ENCODE data around the gene MAP4K4.

The MAP4K4 gene

DNA sequence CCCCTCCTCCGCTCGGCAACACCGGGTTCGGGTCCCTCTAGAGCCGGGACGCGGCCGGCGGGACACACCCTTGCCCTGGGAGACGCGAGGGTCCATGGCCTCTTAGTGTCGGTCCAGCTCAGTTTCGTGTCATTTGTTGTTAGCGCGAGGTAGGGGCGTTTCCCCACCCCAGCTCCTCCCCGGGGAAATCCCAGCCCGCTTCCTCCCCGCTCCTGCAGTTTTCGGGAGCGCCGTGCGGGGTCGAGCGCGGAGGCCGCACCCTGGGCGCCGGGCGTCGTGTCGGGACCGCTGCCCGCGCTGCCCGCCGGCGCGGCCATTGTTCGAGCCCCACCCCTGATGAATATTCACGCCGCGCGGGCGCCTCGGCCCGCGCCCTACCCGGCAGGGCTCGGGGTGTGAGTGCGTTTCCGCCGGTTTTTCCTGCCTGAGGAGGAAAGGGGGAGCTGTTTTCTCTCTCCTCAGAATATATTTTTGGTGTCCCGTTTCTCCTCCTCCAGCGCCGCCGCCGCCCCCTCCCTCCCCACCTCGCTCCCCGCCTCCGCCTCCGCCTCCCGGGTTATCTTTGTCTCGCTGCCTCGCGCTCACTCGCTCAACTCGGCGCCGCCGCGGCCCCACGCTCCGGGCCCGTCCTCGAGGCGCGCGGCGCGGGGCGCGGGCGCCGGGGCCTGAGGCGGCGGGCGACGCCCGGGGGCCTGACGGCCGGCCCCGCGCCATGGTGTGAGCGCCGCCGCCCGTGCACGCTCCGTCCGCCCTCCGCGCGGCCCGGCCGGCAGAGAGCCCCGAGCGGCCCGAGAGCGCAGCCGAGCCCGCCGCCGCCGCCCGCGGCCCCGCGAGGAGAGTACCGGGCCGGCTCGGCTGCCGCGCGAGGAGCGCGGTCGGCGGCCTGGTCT is at the start of gene MAP4K4:
Gene MAP4K4, plus strand, starts transcription at position 584 of the 890 bp plus-strand sequence. CDS start 374 bp downstream, outside the sequence.
- Mint-ChIP-seq H3K9me3 (no peaks in the 10 kb centered on the region), H3K4me1 (peaks cover 24% of the 10 kb centered on the region), H3K27ac (peak within 1 kb of the TSS; percentile 90), H3K36me3 (peaks cover 6% of the 10 kb centered on the region), H3K4me3 (peak within 1 kb of the TSS; percentile 90), H3K27me3 (no peaks in the 10 kb centered on the region)

DNA sequence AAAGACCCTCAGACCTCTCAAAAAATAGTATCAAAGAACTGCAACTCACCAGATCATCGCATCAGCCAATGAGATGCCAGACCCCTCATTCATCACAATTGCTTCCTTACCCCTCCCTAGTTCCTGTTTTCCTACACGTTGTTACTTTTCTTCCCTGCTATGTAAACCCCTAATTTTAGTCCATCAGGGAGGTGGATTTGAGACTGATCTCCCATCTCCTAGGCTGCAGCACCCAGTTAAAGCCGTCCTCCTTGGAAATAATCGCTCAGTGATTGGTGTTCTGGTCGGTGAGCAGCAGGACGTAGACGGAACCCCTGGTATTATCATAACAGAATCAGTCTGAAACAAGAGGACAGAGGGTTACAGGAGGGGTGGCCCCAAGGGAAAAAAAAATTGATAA is 44.0 kb upstream of the MAP4K4 start:
- Mint-ChIP-seq H3K4me3 (no peak overlapping the region), H3K27me3 (no peaks in the 10 kb centered on the region), H3K27ac (peak overlapping the region; percentile 79), H3K4me1 (peaks cover 23% of the 10 kb centered on the region), H3K36me3 (peaks cover 5% of the 10 kb centered on the region), H3K9me3 (peaks cover 4% of the 10 kb centered on the region)

DNA sequence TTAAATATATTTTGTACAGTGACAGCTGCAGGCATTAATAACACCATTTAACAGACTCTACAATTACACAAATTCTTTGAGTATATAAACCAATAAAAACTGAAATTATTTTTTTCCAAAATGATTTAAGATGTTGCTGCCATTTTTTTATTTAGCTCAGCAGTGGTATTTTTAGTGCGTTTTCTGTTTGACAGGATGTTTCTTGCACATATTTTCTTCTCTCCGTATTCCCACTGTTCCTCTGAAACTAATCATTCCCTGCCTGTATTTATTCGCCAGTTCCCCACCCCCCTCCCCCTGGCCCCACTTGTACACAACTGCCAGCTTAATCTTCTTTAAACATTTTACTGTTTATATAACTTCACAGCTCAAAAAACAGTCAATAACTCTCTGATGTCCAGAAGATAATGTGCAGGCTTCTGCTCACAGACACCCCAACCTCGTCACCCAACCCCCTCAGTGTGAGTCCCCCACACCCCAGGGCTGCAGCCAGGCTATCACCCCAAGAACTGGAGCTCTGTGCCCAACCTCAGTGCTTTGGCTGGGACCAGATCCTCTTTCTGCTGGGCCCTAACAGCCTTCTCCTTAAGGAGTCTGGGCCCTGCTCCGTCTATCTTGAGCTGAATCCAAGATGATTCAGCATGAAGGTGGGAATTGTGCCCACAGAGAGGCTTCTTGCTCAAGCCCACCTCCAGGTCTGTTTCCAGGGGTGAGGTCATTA is 41.6 kb upstream of the MAP4K4 start:
- Mint-ChIP-seq H3K9me3 (peaks cover 4% of the 10 kb centered on the region), H3K36me3 (peaks cover 5% of the 10 kb centered on the region), H3K27ac (no peak overlapping the region), H3K4me3 (no peak overlapping the region), H3K4me1 (peaks cover 15% of the 10 kb centered on the region), H3K27me3 (no peaks in the 10 kb centered on the region)

DNA sequence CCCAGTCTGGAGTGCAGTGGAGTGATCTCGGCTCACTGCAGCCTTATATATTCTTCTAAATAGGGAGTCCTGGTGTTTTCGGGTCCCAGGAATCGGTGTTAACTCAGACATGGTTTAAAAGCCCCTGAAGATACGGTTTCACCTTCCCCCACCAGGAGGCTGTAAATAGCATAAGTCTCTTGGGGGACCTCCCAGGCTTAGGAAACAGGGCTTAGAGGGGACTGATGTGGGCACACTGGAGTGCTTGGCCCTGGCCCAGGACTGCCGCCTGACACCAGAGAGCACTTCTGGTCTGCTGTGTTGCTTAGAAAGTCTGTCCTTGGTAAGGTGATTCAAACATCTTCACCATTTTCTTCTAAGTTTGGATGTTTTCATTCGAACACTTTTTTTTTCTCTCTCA is 39.7 kb upstream of the MAP4K4 start:
- peaks cover 2% of the 10 kb centered on the region for H3K36me3 Mint-ChIP-seq
- no peak overlapping the region for H3K27ac Mint-ChIP-seq
- H3K9me3 Mint-ChIP-seq = peaks cover 4% of the 10 kb centered on the region
- H3K27me3 Mint-ChIP-seq = no peaks in the 10 kb centered on the region
- H3K4me3 Mint-ChIP-seq = no peak overlapping the region
- H3K4me1 Mint-ChIP-seq = peaks cover 5% of the 10 kb centered on the region

DNA sequence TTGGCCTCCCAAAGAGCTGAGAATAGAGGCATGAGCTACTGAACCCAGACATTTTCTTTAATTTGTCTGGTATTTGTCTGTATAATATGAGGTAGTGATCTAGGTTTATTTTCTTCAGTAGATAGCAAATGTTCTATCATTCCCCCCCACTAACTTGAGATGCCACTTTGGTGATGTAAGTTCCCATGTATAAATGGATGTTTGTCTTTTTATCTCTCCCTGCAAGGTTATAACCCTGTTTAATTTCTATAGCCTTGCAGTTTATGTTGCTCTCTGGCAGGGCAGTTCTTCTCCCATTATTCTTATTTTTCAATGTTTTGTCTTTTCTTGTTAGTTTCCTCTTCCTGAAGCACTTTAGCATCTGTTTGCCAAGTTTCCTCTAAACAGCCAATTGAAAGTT is 39.1 kb upstream of the MAP4K4 start:
- Mint-ChIP-seq H3K27ac (peak overlapping the region; percentile 47), H3K36me3 (peaks cover 2% of the 10 kb centered on the region), H3K9me3 (peaks cover 3% of the 10 kb centered on the region), H3K4me1 (peaks cover 3% of the 10 kb centered on the region), H3K27me3 (no peaks in the 10 kb centered on the region), H3K4me3 (no peak overlapping the region)

DNA sequence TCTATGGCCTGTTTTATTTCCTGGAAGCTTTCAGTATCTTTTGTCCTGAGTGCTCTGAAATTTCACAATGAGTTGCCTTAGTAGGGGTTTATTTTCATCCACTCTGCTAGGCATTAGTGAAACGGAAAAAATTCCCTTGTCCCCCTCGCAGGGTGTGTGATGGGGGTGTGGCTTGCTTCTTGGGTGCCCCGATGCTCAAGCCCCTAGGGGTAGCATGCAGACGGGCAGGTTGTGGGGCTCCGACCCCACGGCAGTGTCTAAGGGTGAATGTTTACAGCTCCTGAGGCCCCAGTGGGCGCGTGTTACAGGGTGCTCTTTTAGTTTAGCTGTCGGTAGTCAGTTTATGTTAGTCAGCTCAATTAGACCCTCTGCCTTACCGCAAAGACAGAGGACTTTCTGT is 32.2 kb upstream of the MAP4K4 start:
- no peaks in the 10 kb centered on the region for H3K36me3 Mint-ChIP-seq
- no peak overlapping the region for H3K4me3 Mint-ChIP-seq
- no peak overlapping the region for H3K27ac Mint-ChIP-seq
- H3K9me3 Mint-ChIP-seq = no peaks in the 10 kb centered on the region
- no peaks in the 10 kb centered on the region for H3K27me3 Mint-ChIP-seq
- no peaks in the 10 kb centered on the region for H3K4me1 Mint-ChIP-seq

DNA sequence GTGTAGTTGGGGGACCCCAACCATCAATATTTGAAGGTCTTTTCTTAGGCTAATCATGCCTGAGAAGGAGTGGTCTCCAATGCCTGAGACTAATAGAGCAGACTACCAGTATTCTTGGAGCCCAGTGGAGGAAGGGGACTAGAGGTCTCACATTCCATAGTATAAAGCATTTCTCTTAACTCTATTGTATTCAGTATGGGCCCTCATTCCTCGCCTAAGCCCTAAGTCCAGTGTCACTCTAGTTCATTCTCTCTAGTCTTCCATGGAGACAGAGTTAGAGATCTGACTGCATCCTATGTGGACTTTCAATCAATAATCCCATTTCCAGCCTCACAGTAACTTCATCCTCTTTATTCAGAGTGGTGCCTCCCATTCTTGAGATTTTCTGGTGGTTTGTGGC is 29.7 kb upstream of the MAP4K4 start:
- no peaks in the 10 kb centered on the region for H3K27me3 Mint-ChIP-seq
- no peaks in the 10 kb centered on the region for H3K4me1 Mint-ChIP-seq
- no peak overlapping the region for H3K27ac Mint-ChIP-seq
- no peaks in the 10 kb centered on the region for H3K36me3 Mint-ChIP-seq
- peaks cover 9% of the 10 kb centered on the region for H3K9me3 Mint-ChIP-seq
- no peak overlapping the region for H3K4me3 Mint-ChIP-seq

DNA sequence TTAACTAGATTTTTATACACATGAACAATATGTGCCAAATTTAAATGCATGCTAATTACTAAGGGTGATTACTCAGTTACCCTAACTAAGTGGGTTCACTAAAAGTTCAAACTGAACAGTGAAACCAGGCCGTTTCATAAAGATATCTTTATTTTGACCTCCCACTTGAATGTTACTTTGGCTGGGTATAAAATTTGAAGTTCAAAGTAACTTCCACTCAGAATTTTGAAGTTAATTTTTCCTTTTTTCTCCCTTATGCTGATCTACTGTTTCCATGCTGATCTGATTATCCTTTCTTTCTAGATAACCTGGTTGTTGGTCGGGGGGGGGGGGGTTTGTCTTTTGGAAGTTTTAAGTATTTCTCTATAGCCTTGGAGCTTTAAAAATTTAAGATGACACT is 25.5 kb upstream of the MAP4K4 start:
- Mint-ChIP-seq H3K4me1 (no peaks in the 10 kb centered on the region), H3K9me3 (peaks cover 9% of the 10 kb centered on the region), H3K4me3 (no peak overlapping the region)

DNA sequence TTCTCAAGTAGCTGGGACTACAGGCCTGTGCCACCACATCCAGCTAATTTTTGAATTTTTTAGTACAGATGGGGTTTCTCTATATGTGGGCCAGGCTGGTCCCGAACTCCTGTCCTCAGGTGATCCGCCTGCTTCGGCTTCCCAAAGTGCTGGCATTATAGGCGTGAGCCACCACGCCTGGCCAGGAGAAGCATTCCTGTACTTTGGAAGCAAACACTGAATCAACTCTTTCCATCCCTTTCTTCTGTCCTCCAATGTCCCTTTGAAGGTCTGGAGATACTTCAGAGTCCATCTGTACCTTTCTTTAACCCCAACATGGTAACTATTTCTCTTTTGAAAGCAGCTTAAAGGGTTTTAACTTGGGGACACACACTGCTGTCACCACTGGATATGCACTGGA is 23.6 kb upstream of the MAP4K4 start:
- no peak overlapping the region for H3K4me3 Mint-ChIP-seq
- H3K9me3 Mint-ChIP-seq = peaks cover 9% of the 10 kb centered on the region
- no peaks in the 10 kb centered on the region for H3K4me1 Mint-ChIP-seq
- H3K27ac Mint-ChIP-seq = peak overlapping the region; percentile 62
- H3K36me3 Mint-ChIP-seq = no peaks in the 10 kb centered on the region
- no peaks in the 10 kb centered on the region for H3K27me3 Mint-ChIP-seq

More for the DNA sequence above, 25.5 kb upstream of the MAP4K4 start:
- Mint-ChIP-seq H3K27me3 (no peaks in the 10 kb centered on the region), H3K36me3 (no peaks in the 10 kb centered on the region), H3K27ac (no peak overlapping the region)

DNA sequence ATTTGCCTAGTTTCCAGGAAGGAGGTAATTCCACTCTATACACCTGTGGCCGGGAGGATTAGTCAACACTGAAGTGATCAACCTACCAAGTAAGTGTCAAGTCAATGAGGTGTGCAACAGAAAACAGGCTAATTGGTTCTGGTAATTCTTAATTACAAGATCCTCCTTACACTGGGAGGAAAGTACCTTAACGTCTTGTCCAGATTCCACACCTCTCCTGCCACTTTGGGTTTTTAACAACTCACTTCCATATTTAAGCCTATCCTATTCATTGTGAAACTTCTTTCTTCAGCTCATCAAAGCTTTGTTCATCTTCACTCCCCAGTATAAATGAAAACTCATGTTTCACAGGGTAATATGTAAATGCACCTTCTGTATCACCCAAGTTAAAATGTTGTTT is 22.0 kb upstream of the MAP4K4 start:
- Mint-ChIP-seq H3K4me3 (no peak overlapping the region), H3K36me3 (no peaks in the 10 kb centered on the region), H3K27me3 (no peaks in the 10 kb centered on the region), H3K27ac (no peak overlapping the region), H3K4me1 (no peaks in the 10 kb centered on the region), H3K9me3 (peaks cover 9% of the 10 kb centered on the region)

DNA sequence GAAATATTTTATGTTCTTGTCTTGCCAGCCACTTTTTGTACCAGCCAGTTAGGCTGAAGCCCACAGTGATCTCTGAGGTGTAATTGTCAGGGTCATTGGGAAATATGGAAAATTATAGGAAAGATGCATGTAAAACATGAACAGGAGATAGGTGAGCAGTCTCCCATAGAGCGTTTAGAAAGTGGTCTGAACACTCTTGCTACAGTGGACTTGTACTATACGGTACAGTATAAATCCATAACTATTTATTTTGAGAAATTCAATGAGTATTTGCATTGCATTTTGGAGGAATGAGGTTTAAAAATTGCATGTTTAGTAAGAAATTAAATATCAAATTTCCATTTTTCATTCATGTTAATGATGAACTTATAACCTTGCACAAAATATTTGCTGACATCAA is 20.8 kb upstream of the MAP4K4 start:
- Mint-ChIP-seq H3K27ac (no peak overlapping the region), H3K4me1 (no peaks in the 10 kb centered on the region), H3K4me3 (no peak overlapping the region), H3K36me3 (no peaks in the 10 kb centered on the region), H3K9me3 (peaks cover 8% of the 10 kb centered on the region), H3K27me3 (no peaks in the 10 kb centered on the region)

DNA sequence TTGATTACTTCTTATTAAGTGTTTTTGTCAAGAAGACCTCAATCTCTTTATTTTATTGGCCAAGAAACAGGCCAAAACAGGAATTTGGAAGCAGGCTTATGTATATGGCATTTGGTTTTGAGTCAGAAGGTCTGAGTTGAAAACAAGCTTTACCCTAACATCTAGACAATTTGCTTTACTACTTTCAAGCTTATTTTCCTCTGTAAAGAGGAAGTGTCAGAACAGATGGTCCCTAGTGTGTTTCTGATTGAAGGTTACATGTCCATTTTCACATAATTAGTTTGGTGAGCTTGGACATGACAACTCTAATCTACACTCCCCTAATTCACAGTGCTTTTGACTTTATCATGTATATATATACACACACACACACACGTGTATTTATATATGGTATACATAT is 19.8 kb upstream of the MAP4K4 start:
- Mint-ChIP-seq H3K9me3 (no peaks in the 10 kb centered on the region), H3K36me3 (no peaks in the 10 kb centered on the region), H3K4me1 (no peaks in the 10 kb centered on the region), H3K4me3 (no peak overlapping the region), H3K27ac (no peak overlapping the region), H3K27me3 (no peaks in the 10 kb centered on the region)

DNA sequence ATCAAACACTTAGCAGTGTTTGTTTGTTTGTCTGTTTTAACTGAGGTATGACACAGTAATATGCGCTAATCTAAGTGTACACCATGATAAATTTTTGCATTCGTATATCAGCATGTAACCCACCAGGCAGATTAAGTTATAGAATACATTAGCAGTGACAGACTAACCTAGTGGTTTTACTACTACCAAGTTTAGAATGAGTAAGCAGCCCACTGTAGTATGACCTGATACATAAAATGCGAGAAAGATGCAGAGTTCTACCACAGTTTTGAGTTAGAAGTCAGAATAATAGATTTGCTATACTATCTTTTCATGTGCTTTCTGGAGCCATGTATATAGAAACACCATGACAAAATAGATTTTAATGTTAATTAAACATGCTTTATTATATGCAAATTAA is 19.1 kb upstream of the MAP4K4 start:
- Mint-ChIP-seq H3K36me3 (no peaks in the 10 kb centered on the region), H3K4me3 (no peak overlapping the region), H3K27ac (no peak overlapping the region), H3K27me3 (no peaks in the 10 kb centered on the region), H3K9me3 (no peaks in the 10 kb centered on the region), H3K4me1 (no peaks in the 10 kb centered on the region)

DNA sequence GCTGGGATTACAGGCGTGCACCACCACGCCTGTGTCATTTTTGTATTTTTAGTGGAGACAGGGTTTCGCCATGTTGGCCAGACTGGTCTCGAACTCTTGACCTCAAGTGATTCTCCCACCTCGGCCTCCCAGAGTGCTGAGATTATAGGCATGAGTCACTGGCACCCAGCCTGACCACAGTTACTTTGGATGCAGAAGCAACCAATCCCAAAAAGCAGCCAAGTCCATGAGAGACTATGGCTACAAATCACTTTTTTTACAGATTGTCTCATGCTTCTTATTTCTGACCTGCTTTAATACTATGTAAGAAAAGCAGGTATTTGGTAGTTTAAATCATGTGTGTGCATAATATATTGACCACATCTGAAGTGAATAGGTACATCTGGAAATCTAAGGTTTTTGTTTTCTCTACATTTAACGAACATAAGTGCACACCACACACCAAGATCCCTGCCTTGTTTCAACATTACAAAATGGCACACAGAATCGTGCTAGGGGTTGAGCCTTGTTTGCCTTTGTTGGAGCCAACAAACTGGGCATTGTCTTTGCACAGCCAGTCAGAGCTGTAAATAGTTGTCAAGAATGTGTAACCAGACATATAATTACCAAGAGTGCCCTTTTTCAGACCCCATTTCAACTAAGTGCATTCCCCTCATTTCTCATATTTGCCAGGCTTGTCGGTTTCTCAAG is 18.3 kb upstream of the MAP4K4 start:
- no peak overlapping the region for H3K27ac Mint-ChIP-seq
- H3K27me3 Mint-ChIP-seq = no peaks in the 10 kb centered on the region
- no peaks in the 10 kb centered on the region for H3K4me1 Mint-ChIP-seq
- no peaks in the 10 kb centered on the region for H3K36me3 Mint-ChIP-seq
- H3K4me3 Mint-ChIP-seq = no peak overlapping the region
- H3K9me3 Mint-ChIP-seq = no peaks in the 10 kb centered on the region

DNA sequence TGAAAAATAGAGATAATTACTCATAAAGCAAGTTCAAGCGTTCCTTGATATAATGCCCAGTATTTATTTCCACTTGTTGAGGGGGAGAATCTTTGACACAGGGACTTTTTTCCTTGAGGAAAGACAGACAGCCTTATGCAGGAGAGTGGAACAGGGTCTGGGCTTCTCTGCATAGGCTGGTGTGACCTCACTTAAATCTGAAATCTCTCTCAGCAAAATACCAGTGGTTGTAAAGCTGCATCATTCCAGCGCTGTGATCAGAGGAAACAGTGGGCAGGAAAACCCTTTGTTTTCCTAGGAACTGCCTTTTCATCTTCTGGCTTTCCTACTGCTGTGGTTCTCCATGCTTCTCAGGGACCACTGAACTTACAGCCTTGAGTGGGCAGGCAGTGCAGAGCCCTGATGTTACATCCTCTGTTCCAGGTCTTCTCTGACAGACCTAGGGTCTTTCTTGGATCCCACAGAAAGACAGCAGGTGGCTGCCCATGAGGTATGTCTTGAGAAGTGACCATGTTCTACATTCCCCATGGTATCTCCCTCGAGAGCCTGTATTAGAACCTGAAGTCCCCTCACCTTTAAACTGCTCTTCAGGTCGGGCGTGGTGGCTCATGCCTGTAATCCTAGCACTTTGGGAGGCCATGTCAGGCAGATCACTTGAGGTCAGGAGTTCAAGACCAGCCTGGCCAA is 17.6 kb upstream of the MAP4K4 start:
- Mint-ChIP-seq H3K4me1 (no peaks in the 10 kb centered on the region), H3K27ac (no peak overlapping the region)

More for the DNA sequence above, 17.6 kb upstream of the MAP4K4 start:
- Mint-ChIP-seq H3K4me3 (no peak overlapping the region), H3K36me3 (no peaks in the 10 kb centered on the region), H3K9me3 (no peaks in the 10 kb centered on the region), H3K27me3 (no peaks in the 10 kb centered on the region)
